HG03045 (cell line): ENCODE data around the gene MICB.
"Not testable (repeated sequence)": the region's sequence is repeated elsewhere in the genome, so short reads cannot be mapped to it uniquely, and the experiment has no call there.

ENCODE experiments used
- ATAC-seq: cut with Tn5 transposase; IDR thresholded peaks from one replicate; pipeline ENCODE4 v1.9.1; 2021; ENCODE audit warnings: mild to moderate bottlenecking, moderate library complexity; ENCODE audit not compliant: unreplicated experiment

MICB gene

GRCh38 chr6:31497531-31498476, at the start of gene MICB:
Gene MICB, plus strand, starts transcription at chr6:31498145. Its CDS starts 49 bp downstream, at chr6:31498194.
- ATAC-seq: peak; percentile 54

- no peak for ATAC-seq
These were observed 47.2 kb upstream of the MICB start for GRCh38 chr6:31450751-31451150.

- no peak for ATAC-seq
These were observed 45.1 kb upstream of the MICB start for GRCh38 chr6:31452859-31453258.

GRCh38 chr6:31453259-31453658, 44.7 kb upstream of the MICB start:
- ATAC-seq: no peak

GRCh38 chr6:31459864-31460263, 38.1 kb upstream of the MICB start:
- not testable (repeated sequence) for ATAC-seq

- no peak for ATAC-seq
These were observed 37.5 kb upstream of the MICB start for GRCh38 chr6:31460361-31461025.

GRCh38 chr6:31462026-31462963, 35.6 kb upstream of the MICB start:
- ATAC-seq: no peak

- ATAC-seq: peak; percentile 88
These were observed 34.7 kb upstream of the MICB start for GRCh38 chr6:31462964-31463870.

GRCh38 chr6:31464252-31465184, 33.4 kb upstream of the MICB start:
- no peak for ATAC-seq

GRCh38 chr6:31465185-31465536, 32.8 kb upstream of the MICB start:
- no peak for ATAC-seq

- ATAC-seq: no peak
These were observed 32.2 kb upstream of the MICB start for GRCh38 chr6:31465718-31466117.

- ATAC-seq: no peak
These were observed 31.5 kb upstream of the MICB start for GRCh38 chr6:31466466-31466865.

GRCh38 chr6:31467151-31467550, 30.8 kb upstream of the MICB start:
- no peak for ATAC-seq

- ATAC-seq: no peak
These were observed 29.6 kb upstream of the MICB start for GRCh38 chr6:31468311-31468710.

- no peak for ATAC-seq
These were observed 27.1 kb upstream of the MICB start for GRCh38 chr6:31470801-31471200.

GRCh38 chr6:31471711-31472110, 26.2 kb upstream of the MICB start:
- no peak for ATAC-seq

GRCh38 chr6:31472259-31472658, 25.7 kb upstream of the MICB start:
- no peak for ATAC-seq

GRCh38 chr6:31473244-31473643, 24.7 kb upstream of the MICB start:
- no peak for ATAC-seq
